HEK293 (cell line): ENCODE measurements around the gene OR10J1.

ENCODE experiments used
- CTCF ChIA-PET: fragments of 350-600 bp; formaldehyde crosslinking; extraction: SDS; loops from one replicate; lab custom pipeline; 2021; ENCODE audit warnings: antibody characterized with exemption; lab: Yijun Ruan, JAX
- POLR2A ChIA-PET: fragments of 300-600 bp; formaldehyde crosslinking; extraction: SDS; loops from one replicate; lab custom pipeline; 2020; ENCODE audit warnings: antibody characterized with exemption, inconsistent platforms; lab: Yijun Ruan, JAX
- H3K27ac ChIP-seq: fragments of 200-500 bp; sonication (Bioruptor generic); 2 replicates; pipeline ENCODE4 v1.5.1; 2014; ENCODE audit warnings: low read depth, low read length, control low read depth, inconsistent platforms; ENCODE audit errors: extremely low read depth
- H3K36me3 ChIP-seq, 2 experiments: fragments of 200-500 bp in 1 of 2; sonication (Bioruptor generic) in 1 of 2; 1 replicate in 1 of 2; 2 replicates in 1 of 2; pipeline ENCODE4 v1.5.1; 2014 to 2017; ENCODE audit warnings: inconsistent platforms in 2 of 2, low read length in 2 of 2; ENCODE audit not compliant: control insufficient read depth in 2 of 2, insufficient read depth in 1 of 2
- H3K4me1 ChIP-seq: fragments of 200-500 bp; sonication (Bioruptor generic); 2 replicates; pipeline ENCODE4 v1.5.1; 2014; ENCODE audit warnings: mild to moderate bottlenecking, low read length, inconsistent platforms; ENCODE audit not compliant: control insufficient read depth, insufficient read depth
- H3K4me3 ChIP-seq: 2 replicates; pipeline ENCODE4 v1.5.1; 2011; ENCODE audit warnings: low read depth, mild to moderate bottlenecking, control low read depth, low read length, moderate library complexity
- H3K9me3 ChIP-seq: fragments of 200-500 bp; sonication (Bioruptor generic); 2 replicates; pipeline ENCODE4 v1.5.1; 2014; ENCODE audit warnings: low read depth, low read length, inconsistent platforms; ENCODE audit not compliant: control insufficient read depth, insufficient read depth
- CTCF ChIP-seq: fragments of 450-650 bp; formaldehyde crosslinking; IDR thresholded peaks from 2 replicates; pipeline ENCODE4 v1.5.1; 2016; ENCODE audit warnings: missing biosample characterization, missing genetic modification characterization
- INSM2 ChIP-seq: fragments of 450-650 bp; formaldehyde crosslinking; IDR thresholded peaks from 2 replicates; pipeline ENCODE4 v1.5.1; 2016; ENCODE audit warnings: missing biosample characterization, missing genetic modification characterization
- PRDM1 ChIP-seq: fragments of 450-650 bp; formaldehyde crosslinking; IDR thresholded peaks from 2 replicates; pipeline ENCODE4; 2016; ENCODE audit warnings: missing biosample characterization, missing genetic modification characterization
- ZBTB49 ChIP-seq: fragments of 450-650 bp; formaldehyde crosslinking; IDR thresholded peaks from 2 replicates; pipeline ENCODE4 v1.5.1; 2016; ENCODE audit warnings: missing biosample characterization, missing genetic modification characterization, low read depth
- ZEB2 ChIP-seq: fragments of 450-650 bp; formaldehyde crosslinking; IDR thresholded peaks from 2 replicates; pipeline ENCODE4 v1.5.1; 2016; ENCODE audit warnings: missing biosample characterization, missing genetic modification characterization
- ZFHX2 ChIP-seq: fragments of 450-650 bp; formaldehyde crosslinking; conservative IDR thresholded peaks from 2 replicates; pipeline ENCODE4 v1.5.1; 2016; ENCODE audit warnings: missing biosample characterization, missing genetic modification characterization
- ZNF221 ChIP-seq: fragments of 450-650 bp; formaldehyde crosslinking; IDR thresholded peaks from 2 replicates; pipeline ENCODE4 v1.5.1; 2017; ENCODE audit warnings: missing biosample characterization, missing genetic modification characterization, borderline replicate concordance
- ZNF223 ChIP-seq: fragments of 450-650 bp; formaldehyde crosslinking; IDR thresholded peaks from 2 replicates; pipeline ENCODE4 v1.5.1; 2016; ENCODE audit warnings: missing biosample characterization, missing genetic modification characterization
- ZNF274 ChIP-seq, 2 experiments: fragments of 200-500 bp in 1 of 2; fragments of 450-650 bp in 1 of 2; sonication (Bioruptor generic) in 1 of 2; formaldehyde crosslinking in 1 of 2; IDR thresholded peaks; 2 replicates each; pipeline versions ENCODE4 v1.5.1 to v1.6.1; 2014 to 2016; ENCODE audit warnings: borderline replicate concordance in 1 of 2, inconsistent platforms in 1 of 2, low read length in 1 of 2, missing biosample characterization in 1 of 2, missing genetic modification characterization in 1 of 2
- ZNF350 ChIP-seq: fragments of 450-650 bp; formaldehyde crosslinking; IDR thresholded peaks from 2 replicates; pipeline ENCODE4 v1.5.0; 2017; ENCODE audit warnings: missing biosample characterization, mild to moderate bottlenecking, missing genetic modification characterization
- ZNF362 ChIP-seq: fragments of 450-650 bp; formaldehyde crosslinking; IDR thresholded peaks from 2 replicates; pipeline ENCODE4 v1.5.1; 2016; ENCODE audit warnings: missing biosample characterization, missing genetic modification characterization
- ZNF433 ChIP-seq: fragments of 450-650 bp; formaldehyde crosslinking; IDR thresholded peaks from 2 replicates; pipeline ENCODE4 v1.5.1; 2016; ENCODE audit warnings: missing biosample characterization, missing genetic modification characterization, low read depth
- ZNF510 ChIP-seq: fragments of 450-650 bp; formaldehyde crosslinking; IDR thresholded peaks from 2 replicates; pipeline ENCODE4 v1.5.1; 2018; ENCODE audit warnings: mild to moderate bottlenecking, missing genetic modification characterization, missing biosample characterization; ENCODE audit not compliant: insufficient replicate concordance
- ZNF529 ChIP-seq: fragments of 450-650 bp; formaldehyde crosslinking; IDR thresholded peaks from 2 replicates; pipeline ENCODE4 v1.5.1; 2017; ENCODE audit warnings: missing genetic modification characterization, missing biosample characterization; ENCODE audit not compliant: insufficient replicate concordance
- ZNF560 ChIP-seq: fragments of 450-650 bp; formaldehyde crosslinking; IDR thresholded peaks from 2 replicates; pipeline ENCODE4 v1.5.1; 2017; ENCODE audit warnings: missing biosample characterization, missing genetic modification characterization, borderline replicate concordance
- ZNF585B ChIP-seq: fragments of 450-650 bp; formaldehyde crosslinking; IDR thresholded peaks from 2 replicates; pipeline ENCODE4 v1.5.1; 2016; ENCODE audit warnings: missing biosample characterization, missing genetic modification characterization
- ZNF747 ChIP-seq: fragments of 450-650 bp; formaldehyde crosslinking; IDR thresholded peaks from 2 replicates; pipeline ENCODE4 v1.5.1; 2016; ENCODE audit warnings: missing biosample characterization, missing genetic modification characterization
- ZNF785 ChIP-seq: fragments of 450-650 bp; formaldehyde crosslinking; IDR thresholded peaks from 2 replicates; pipeline ENCODE4 v1.5.1; 2016; ENCODE audit warnings: missing biosample characterization, missing genetic modification characterization
- ZNF843 ChIP-seq: fragments of 450-650 bp; formaldehyde crosslinking; IDR thresholded peaks from 2 replicates; pipeline ENCODE4 v1.5.1; 2016; ENCODE audit warnings: missing biosample characterization, missing genetic modification characterization

Gene OR10J1

GRCh38 chr1:159421821-159422220, 17.7 kb upstream of the OR10J1 start:
- ChIA-PET POLR2A (no interaction called here), CTCF (interaction anchor here (0.6 kb wide), 1 partner anchor 43 kb away, joined by 3 read pairs; no protein-coding TSS in a partner anchor)
- no peak overlapping the region for H3K4me3 ChIP-seq
- no peaks in the 10 kb centered on the region for H3K9me3 ChIP-seq
- no peak for TF ChIP-seq ZNF274 (IDR thresholded peaks at IDR 0.05; ENCODE audit: low read length)
- TF ChIP-seq ZNF274 (tag by site-specific recombination; IDR thresholded peaks at IDR 0.05; ENCODE audit: borderline replicate concordance): no peak
- TF ChIP-seq ZNF433 (tag by site-specific recombination): no peak
- no peak for TF ChIP-seq ZBTB49 (tag by site-specific recombination)
- no peak overlapping the region for H3K27ac ChIP-seq
- H3K36me3 ChIP-seq: no peaks in the 10 kb centered on the region
- no peaks in the 10 kb centered on the region for H3K4me1 ChIP-seq

GRCh38 chr1:159428536-159428935, 11.0 kb upstream of the OR10J1 start:
- no peaks in the 10 kb centered on the region for H3K9me3 ChIP-seq
- CTCF ChIA-PET: interaction anchor here (0.6 kb wide), 1 partner anchor 1149 kb away, joined by 3 read pairs; no protein-coding TSS in a partner anchor

GRCh38 chr1:159429074-159429861, 10.3 kb upstream of the OR10J1 start:
- ChIA-PET CTCF (no interaction called here), POLR2A (no interaction called here)
- no peaks in the 10 kb centered on the region for H3K4me1 ChIP-seq
- TF ChIP-seq ZNF350 (tag by site-specific recombination): no peak
- no peak for TF ChIP-seq ZNF843
- no peak for TF ChIP-seq ZNF529
- TF ChIP-seq ZEB2 (tag by site-specific recombination): no peak
- no peak for TF ChIP-seq ZNF221
- TF ChIP-seq INSM2 (tag by site-specific recombination): no peak
- TF ChIP-seq ZNF785 (tag by site-specific recombination): no peak
- no peak for TF ChIP-seq ZNF585B (tag by site-specific recombination)
- no peak for TF ChIP-seq ZNF223 (tag by site-specific recombination)
- TF ChIP-seq PRDM1 (tag by site-specific recombination): no peak
- TF ChIP-seq ZFHX2 (tag by site-specific recombination): no peak
- TF ChIP-seq ZNF362 (tag by site-specific recombination): no peak
- TF ChIP-seq ZNF747 (tag by site-specific recombination): no peak
- no peak for TF ChIP-seq CTCF (tag by site-specific recombination)
- TF ChIP-seq ZNF510 (tag by site-specific recombination): no peak
- no peak overlapping the region for H3K4me3 ChIP-seq
- H3K9me3 ChIP-seq: no peaks in the 10 kb centered on the region
- no peak overlapping the region for H3K27ac ChIP-seq
- H3K36me3 ChIP-seq: no peaks in the 10 kb centered on the region

More at GRCh38 chr1:159428536-159428935, 11.0 kb upstream of the OR10J1 start:
- Histone ChIP-seq H3K4me3 (no peak overlapping the region), H3K36me3 (no peaks in the 10 kb centered on the region), H3K4me1 (no peaks in the 10 kb centered on the region), H3K27ac (no peak overlapping the region)
- TF ChIP-seq ZNF560 (tag by site-specific recombination): no peak
- POLR2A ChIA-PET: no interaction called here
